Left forelimb (tissue), 1 donor: ENCODE measurements around the gene RSPH1.

Experiments
- DNase-seq: peaks from one replicate; pipeline ENCODE4 v3.0.0-alpha.2; 2018; ENCODE audit warnings: low spot score

Gene RSPH1

DNA sequence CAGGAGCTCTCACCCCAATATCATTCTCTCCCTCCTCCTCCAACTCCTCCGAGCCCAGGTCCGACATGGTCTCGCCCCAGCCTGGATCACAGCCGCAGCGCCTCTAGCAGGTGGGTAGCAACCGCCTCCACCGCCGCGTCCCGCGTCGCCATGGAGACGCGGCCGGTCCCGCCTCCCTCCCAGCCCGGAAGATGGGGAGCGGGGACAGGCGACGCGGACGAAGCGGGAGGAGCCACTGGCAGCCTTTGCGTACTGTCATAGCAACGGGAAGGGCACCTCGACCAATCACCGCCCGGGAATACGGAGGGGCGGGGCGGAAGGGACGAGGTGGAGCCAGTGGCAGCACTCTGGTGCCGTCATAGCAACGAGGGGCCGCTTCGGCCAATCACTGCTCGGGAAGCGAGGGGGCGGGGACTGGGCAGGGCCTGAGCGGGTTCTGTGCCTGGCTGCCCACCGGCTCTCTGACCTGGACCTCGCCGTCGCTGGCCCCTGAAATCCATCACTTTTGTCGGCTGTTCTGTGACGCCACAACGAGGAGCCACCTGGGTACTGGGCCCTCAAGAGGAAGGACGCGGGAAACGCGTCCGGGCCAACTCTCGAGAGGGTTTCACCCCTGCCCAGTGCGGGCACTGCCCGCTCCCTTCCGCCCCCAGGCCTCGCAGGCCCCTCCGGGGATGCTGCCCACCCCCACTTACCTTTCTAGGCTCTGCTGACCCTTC, at the start of gene RSPH1:
Gene RSPH1 (minus strand): TSS at position 105 of the 719 bp plus-strand sequence. CDS start 38 bp downstream, at position 67.
- peak; percentile 100 for DNase-seq

GRCh38 chr21:42545745-42546144, 49.7 kb upstream of the RSPH1 start:
- no peak for DNase-seq

GRCh38 chr21:42545317-42545716, 49.3 kb upstream of the RSPH1 start:
- no peak for DNase-seq

- no peak for DNase-seq
These were observed 48.5 kb upstream of the RSPH1 start for GRCh38 chr21:42544544-42544943.

GRCh38 chr21:42543106-42543847, 47.3 kb upstream of the RSPH1 start:
- DNase-seq: no peak

GRCh38 chr21:42542596-42542995, 46.6 kb upstream of the RSPH1 start:
- no peak for DNase-seq

DNA sequence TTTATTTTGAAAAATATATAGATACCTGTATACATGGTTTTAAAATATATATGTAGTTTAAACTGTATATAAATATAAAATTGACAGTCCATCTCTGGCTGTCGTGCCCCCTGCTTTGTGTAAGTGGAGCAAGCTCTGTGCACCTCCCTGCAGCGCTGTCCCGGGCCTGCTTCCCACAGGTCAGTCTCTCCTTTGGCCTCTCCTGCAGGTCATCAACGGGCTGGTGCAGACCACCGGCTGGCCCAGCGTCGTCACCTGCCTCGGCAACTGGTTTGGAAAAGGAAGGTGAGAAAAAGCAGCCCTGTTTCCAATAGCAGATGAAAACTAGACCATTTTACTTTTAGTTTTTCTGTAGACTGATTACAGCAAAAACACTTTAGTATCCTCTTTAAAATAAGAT, 46.2 kb upstream of the RSPH1 start:
- DNase-seq: no peak

- no peak for DNase-seq
These were observed 45.6 kb upstream of the RSPH1 start for GRCh38 chr21:42541618-42542017.

GRCh38 chr21:42541174-42541573, 45.1 kb upstream of the RSPH1 start:
- no peak for DNase-seq

DNA sequence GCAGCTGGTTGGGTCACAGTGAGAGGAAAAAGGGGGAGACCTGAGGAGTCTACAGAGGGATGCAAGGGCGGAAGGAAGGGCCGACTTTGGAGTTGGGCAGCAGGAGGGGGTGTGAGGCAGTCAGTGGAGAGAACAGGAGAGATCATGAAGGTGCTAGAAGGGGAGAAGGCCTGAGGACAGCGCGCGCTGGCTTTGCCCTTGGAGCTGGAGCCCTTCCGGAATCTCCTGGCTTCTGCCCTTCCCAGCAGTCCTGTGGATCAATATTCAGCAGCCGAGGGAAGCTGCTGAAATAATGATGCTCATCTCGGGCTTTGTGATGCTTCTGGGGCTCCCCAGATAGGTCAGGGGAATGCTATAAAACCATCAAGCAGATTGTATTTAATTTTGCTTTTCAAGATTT, 44.4 kb upstream of the RSPH1 start:
- DNase-seq: no peak

GRCh38 chr21:42539931-42540343, 43.9 kb upstream of the RSPH1 start:
- DNase-seq: no peak

GRCh38 chr21:42539342-42539741, 43.3 kb upstream of the RSPH1 start:
- no peak for DNase-seq

GRCh38 chr21:42538479-42539275, 42.7 kb upstream of the RSPH1 start:
- no peak for DNase-seq

DNA sequence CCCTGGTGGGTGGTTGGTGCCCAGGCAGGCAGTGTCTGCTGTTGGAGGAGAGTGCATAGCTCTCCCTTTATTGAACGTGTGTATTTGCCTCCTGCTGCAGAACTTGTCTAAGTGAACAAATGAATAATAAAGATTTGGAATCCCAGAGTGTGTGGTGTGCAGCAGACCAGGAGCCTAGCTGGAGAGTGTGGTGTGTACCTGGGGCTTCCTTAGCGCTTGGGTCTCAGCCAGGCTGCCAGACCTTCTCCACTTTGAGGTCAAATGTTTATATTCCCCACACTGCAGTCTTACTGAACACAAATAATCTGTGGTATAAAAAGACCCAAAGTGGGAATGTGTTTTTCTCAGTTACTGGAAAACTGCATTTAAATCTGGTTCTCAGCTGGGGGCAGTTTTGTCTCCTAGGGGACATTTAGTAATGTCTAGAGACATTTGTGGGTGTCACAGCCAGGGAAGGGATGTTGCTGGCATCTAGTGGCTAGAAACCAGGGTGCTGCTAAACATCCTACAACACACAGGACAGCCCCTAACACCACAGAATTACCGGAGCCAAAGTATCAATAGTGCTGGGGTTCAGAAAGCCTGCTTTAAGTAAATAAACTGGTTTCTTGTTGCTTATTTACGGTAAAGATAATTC, 41.2 kb upstream of the RSPH1 start:
- DNase-seq: no peak

DNA sequence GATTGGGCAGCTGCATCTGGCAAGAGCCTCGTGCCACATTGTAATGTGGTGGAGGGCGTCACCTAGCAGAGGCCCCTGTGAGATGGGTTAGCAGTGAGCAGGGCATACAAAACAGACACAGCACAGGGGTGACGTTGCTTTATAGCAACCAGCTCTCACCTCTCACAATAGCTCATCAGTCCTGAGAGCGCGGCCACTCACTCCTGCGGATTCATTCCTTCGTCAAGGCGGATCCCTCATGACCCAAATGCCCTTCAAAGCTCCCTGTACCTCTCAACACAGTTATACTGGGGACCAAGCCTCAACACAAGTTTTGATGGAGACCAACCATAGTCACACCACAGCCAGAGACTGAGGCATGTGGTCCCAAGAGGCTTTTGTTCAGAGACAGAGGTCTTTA, 40.6 kb upstream of the RSPH1 start:
- DNase-seq: no peak

DNA sequence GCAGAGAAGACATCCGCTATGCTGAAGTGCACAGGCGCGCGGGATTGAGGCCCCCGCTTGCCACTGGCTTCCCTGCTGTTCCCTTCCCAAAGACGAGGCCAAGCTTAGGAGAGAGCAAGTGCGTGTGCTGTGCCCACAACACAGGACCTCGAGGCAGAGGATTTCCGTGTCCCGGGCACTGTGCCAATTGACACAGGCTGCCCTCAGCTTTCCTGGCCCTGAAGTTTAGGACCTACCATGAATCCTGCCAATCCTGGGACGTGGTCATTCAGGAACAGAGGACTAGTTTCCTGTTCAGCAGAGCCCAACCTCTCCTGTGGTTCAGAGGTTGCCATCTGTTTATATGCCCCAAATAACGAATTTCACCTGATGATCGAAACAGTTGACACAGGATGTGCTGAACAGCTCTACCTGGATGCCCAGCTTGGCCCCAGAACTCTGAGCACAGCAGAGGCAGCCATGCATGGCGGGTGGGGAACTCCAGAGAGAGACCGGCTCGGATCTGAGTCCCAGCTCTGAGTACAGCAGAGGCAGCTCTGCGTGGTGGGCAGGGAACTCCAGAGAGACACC, 39.7 kb upstream of the RSPH1 start:
- no peak for DNase-seq

DNA sequence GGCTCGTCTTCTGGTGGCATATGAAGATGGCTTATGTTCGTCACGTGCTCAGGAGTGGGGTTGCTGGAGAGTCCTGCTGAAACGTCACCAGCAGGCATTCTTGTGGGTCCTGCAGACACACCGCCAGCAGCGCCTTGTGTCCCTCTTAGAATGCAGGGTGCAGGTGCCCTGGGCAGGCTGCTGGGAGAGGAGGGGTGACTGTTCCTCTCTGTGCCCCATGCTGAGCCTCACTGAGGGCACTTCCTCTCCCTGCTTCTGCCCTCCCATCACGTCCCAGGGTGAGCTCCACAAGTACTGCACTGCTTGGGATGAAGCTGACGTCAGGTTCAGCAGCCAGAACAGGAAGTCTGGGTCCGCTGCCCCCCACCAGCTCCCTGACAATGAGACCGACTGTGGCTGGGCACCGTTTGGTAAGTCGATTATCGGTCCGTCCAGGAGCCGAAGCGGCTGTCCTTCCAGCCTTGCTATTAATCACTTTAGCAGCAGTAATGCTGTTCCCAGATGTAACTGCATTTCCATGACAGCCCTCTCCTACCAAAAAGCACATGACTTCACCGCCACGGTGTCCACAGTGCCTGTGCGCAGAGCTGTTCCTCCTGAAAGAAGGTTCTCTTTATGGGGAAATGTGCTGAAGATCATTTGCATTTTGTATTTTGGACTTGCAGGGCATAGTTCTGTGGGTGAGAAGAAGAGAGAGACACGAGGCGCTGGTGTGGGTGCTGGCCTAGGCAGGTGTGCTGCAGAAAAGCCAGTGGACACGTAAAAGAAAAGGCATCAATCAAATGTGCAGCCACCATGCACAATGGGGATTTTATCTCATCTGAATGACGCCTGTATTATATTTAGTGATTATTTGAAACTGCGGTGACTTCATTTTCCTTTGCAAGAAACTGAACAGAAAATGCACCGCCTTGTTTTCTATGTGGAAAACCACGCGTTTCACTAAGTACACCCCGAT, 38.7 kb upstream of the RSPH1 start:
- DNase-seq: peak; percentile 71

GRCh38 chr21:42533963-42534355, 37.9 kb upstream of the RSPH1 start:
- no peak for DNase-seq

DNA sequence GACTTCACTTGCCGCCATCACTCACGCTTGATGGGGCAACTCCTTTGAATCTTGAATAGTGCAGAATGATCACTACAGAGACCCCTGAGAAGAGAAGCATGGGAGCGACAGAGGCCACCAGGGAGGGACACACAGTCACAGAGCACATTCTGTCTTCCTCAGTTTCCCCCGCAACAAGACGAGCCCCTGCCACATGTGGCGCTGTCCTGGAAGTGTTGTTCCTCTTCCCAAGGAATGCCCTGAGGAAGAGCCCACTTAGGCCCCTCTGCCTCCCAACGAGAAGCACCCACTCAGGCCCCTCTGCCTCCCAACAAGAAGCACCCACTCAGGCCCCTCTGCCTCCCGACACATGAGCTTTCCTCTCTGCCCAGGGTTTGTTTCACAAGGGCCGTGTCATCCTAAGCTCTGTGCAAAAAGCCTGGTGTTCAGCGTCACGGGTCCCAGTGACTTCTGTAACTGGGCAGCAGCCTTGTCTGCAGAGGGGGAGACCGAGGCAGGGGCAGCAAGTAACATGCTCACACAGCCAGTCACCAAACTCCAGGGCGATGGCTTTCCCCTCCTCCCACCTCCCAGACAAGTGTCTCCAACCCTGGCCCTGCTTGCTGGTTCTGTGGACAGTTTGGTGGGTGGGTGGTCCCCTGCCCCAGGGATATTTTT, 37.4 kb upstream of the RSPH1 start:
- DNase-seq: no peak
